IPS DF 4.7 (cell line): ENCODE data around the gene FHL2.
"Not testable (repeated sequence)": the region's sequence is repeated elsewhere in the genome, so short reads cannot be mapped to it uniquely, and the experiment has no call there.

Experiments used
- DNase-seq: peaks from one replicate; pipeline ENCODE4 v3.0.0-alpha.2; 2013; ENCODE audit warnings: low spot score; ENCODE audit errors: extremely low read depth

Gene FHL2

GRCh38 chr2:105344704-105345345 lies 54.0 kb downstream of the FHL2 start:
- DNase-seq, result no peak

- DNase-seq, result no peak
These were observed 59.4 kb downstream of the FHL2 start for GRCh38 chr2:105339414-105339813.

- no peak for DNase-seq
These were observed 60.8 kb downstream of the FHL2 start for GRCh38 chr2:105338020-105338385.

GRCh38 chr2:105337122-105338019 lies 61.5 kb downstream of the FHL2 start, which contains the start of gene C2orf49:
Gene C2orf49 (plus strand): TSS chr2:105337540. CDS start chr2:105337588, 48 bp downstream.
- DNase-seq, result peak; percentile 69

- no peak for DNase-seq
These were observed 62.1 kb downstream of the FHL2 start for GRCh38 chr2:105336786-105337121.

GRCh38 chr2:105335469-105335868 lies 63.4 kb downstream of the FHL2 start:
- no peak for DNase-seq

GRCh38 chr2:105334211-105334610 lies 64.6 kb downstream of the FHL2 start:
- no peak for DNase-seq

GRCh38 chr2:105330681-105331375 lies 68.0 kb downstream of the FHL2 start:
- no peak for DNase-seq

GRCh38 chr2:105329561-105330495 lies 69.0 kb downstream of the FHL2 start, which contains the start of gene TGFBRAP1:
Gene TGFBRAP1 (minus strand): TSS chr2:105329735. CDS start chr2:105308301, 21,434 bp downstream.
- no peak for DNase-seq

GRCh38 chr2:105329197-105329554 lies 69.7 kb downstream of the FHL2 start:
- DNase-seq, result no peak

- DNase-seq, result no peak
These were observed 70.3 kb downstream of the FHL2 start for GRCh38 chr2:105328281-105329196.

- no peak for DNase-seq
These were observed 71.2 kb downstream of the FHL2 start for GRCh38 chr2:105327690-105328089.

GRCh38 chr2:105327271-105327670 lies 71.6 kb downstream of the FHL2 start:
- DNase-seq, result not testable (repeated sequence)

GRCh38 chr2:105325389-105325963 lies 73.4 kb downstream of the FHL2 start:
- DNase-seq, result no peak

- DNase-seq, result no peak
These were observed 74.1 kb downstream of the FHL2 start for GRCh38 chr2:105324732-105325131.

GRCh38 chr2:105324101-105324500 lies 74.8 kb downstream of the FHL2 start:
- no peak for DNase-seq

- DNase-seq, result no peak
These were observed 75.7 kb downstream of the FHL2 start for GRCh38 chr2:105323111-105323510.

- no peak for DNase-seq
These were observed 76.8 kb downstream of the FHL2 start for GRCh38 chr2:105321875-105322646.
